Ovary (tissue), 3 donors: ENCODE measurements around the gene STXBP1.

Experiments used
- POLR2A ChIP-seq: fragments of 450-650 bp; IDR thresholded peaks from one replicate; pipeline ENCODE4 v1.6.1; 2017; ENCODE audit warnings: antibody characterized with exemption, mild to moderate bottlenecking, moderate library complexity
- TF ChIP-seq, protein P1 (sequence below), 3 donors: fragments of 450-650 bp in 2 of 3; fragments of 200-600 bp in 1 of 3; IDR thresholded peaks; one replicate each; pipeline versions ENCODE4 v1.5.1 to v1.8.0; 2016 to 2022; ENCODE audit warnings: antibody characterized with exemption in 3 of 3, mild to moderate bottlenecking in 1 of 3
- donor health status: DM: no; HTN: no; CAD: no.

DNA sequence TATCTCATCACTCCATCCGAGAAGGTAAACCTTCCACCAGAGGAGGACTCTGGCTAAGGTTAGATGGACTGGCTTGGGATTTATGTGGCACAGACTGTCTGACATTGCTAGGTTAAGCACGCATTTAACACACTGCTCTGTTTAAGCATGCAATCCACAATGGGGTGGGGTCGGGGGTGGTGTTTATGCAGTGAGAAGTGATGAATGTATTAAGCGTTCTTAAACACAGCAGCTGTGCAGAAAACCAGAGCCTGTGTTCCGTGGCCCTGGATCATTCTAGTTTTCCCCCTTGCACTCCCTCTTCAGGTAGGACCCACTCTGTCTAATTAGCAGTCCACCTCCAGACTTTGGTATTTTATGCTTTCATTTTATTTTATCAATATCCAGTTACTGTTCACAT, 46.4 kb downstream of the STXBP1 start:
- no peak for TF ChIP-seq POLR2A
- TF ChIP-seq, protein P1, sequence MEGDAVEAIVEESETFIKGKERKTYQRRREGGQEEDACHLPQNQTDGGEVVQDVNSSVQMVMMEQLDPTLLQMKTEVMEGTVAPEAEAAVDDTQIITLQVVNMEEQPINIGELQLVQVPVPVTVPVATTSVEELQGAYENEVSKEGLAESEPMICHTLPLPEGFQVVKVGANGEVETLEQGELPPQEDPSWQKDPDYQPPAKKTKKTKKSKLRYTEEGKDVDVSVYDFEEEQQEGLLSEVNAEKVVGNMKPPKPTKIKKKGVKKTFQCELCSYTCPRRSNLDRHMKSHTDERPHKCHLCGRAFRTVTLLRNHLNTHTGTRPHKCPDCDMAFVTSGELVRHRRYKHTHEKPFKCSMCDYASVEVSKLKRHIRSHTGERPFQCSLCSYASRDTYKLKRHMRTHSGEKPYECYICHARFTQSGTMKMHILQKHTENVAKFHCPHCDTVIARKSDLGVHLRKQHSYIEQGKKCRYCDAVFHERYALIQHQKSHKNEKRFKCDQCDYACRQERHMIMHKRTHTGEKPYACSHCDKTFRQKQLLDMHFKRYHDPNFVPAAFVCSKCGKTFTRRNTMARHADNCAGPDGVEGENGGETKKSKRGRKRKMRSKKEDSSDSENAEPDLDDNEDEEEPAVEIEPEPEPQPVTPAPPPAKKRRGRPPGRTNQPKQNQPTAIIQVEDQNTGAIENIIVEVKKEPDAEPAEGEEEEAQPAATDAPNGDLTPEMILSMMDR (IDR thresholded peaks at IDR 0.05), result no peak
